GM12864 (cell line): ENCODE data around the gene MDM1.

ENCODE experiments used
- DNase-seq: peaks from one replicate; pipeline ENCODE4 v3.0.0-alpha.2; 2011; ENCODE audit warnings: low read depth
- H3K4me3 ChIP-seq: 2 replicates; pipeline ENCODE4 v1.5.1; 2011; ENCODE audit warnings: mild to moderate bottlenecking, low read depth, low read length, control low read depth
- CTCF ChIP-seq: IDR thresholded peaks from 2 replicates; pipeline ENCODE4 v1.5.1; 2011; ENCODE audit warnings: low read depth, mild to moderate bottlenecking, moderate library complexity, low read length, control low read depth, inconsistent platforms; ENCODE audit errors: missing control alignments

Gene MDM1

GRCh38 chr12:68348419-68348818, 16.3 kb upstream of the MDM1 start:
- TF ChIP-seq CTCF, result no peak
- H3K4me3 ChIP-seq, result no peak overlapping the region
- DNase-seq, result no peak

DNA sequence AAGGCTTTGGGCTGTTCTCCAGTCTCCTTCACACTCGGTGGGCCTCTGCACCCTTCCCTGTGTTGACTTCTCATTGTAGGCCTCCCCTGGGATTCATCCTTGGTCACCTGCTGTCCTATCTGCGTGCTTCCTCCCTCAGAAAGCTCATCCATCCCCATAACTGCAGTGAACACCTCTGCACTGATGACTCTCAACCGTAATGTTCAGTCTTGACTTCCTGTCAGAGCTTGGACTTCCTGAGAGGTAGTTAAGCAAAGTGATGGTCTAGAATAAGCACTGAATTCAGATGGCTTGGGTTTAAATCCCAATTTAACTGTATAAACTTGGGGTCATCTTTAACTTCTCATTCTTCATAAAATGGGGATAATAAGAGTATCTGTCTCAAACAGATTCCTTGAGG, 13.6 kb upstream of the MDM1 start:
- TF ChIP-seq CTCF, result no peak
- DNase-seq, result no peak

GRCh38 chr12:68344126-68344525, 12.0 kb upstream of the MDM1 start:
- no peak for DNase-seq
- no peak for TF ChIP-seq CTCF
- H3K4me3 ChIP-seq, result no peak overlapping the region

More for the DNA sequence above, 13.6 kb upstream of the MDM1 start:
- no peak overlapping the region for H3K4me3 ChIP-seq

DNA sequence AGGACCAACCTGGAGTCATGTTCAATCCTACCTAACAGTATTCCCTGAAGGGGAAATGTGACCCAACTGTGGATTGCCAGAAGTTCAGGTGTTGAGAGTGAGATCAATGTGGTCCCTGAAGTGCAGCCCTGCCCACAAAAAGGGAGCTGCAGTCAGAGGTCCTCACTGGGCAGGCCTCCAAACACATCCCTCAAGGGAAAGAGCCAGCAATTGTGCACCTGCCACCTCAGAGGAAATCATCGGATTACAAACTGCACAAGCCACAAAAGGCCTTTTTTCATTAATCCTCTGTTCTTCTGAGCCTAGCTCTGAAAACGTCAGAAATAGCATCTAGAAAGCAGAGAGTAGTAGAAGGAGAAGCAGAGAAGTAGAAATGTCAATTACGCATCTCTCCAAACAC, 10.8 kb upstream of the MDM1 start:
- H3K4me3 ChIP-seq, result no peak overlapping the region
- DNase-seq, result no peak
- no peak for TF ChIP-seq CTCF

GRCh38 chr12:68341822-68342221, 9.7 kb upstream of the MDM1 start:
- TF ChIP-seq CTCF, result no peak
- H3K4me3 ChIP-seq, result no peak overlapping the region
- no peak for DNase-seq

GRCh38 chr12:68340404-68341270, 8.5 kb upstream of the MDM1 start:
- DNase-seq, result no peak
- TF ChIP-seq CTCF, result no peak
- no peak overlapping the region for H3K4me3 ChIP-seq

DNA sequence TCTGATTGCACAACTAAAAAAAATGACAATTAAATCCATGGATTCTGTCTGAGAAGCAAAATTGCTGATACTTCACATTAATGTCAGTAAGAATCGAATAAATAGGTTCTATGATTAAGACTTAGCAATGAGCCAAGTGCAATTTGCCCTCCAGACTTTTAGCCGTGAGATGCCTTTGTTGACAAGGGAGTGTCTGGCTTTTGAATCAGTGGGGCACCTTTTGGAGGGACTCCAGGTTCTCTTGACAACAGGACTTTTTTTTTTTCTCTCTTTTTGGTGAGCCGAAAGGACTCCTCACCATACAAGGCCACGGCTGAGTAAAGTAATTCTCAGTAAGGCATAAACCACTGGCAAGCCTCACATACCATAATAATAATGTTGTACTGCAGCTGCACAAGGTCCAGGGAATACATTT, 4.7 kb upstream of the MDM1 start:
- DNase-seq, result no peak
- H3K4me3 ChIP-seq, result no peak overlapping the region
- TF ChIP-seq CTCF, result no peak
